ENCODE measurements around the gene EML2. TPM values are rescaled to one million over a fixed set of nuclear protein-coding genes. Genes with fewer than 3 reads are reported as not detected.
A peak's percentile ranks its signal among the peaks of the same experiment; 100 is the strongest.
"Not testable (repeated sequence)": the region's sequence is repeated elsewhere in the genome, so short reads cannot be mapped to it uniquely, and the experiment has no call there.

The EML2 gene
- total RNA-seq: 10 to 100 TPM; 21.7 to 34.8 TPM

GRCh38 chr19:45638930-45639729 lies at the start of gene EML2:
Gene EML2, minus strand, starts transcription at chr19:45639397. Its CDS starts 21 bp downstream, at chr19:45639376.
- H3K27ac ChIP-seq: peak within 1 kb of the TSS in 1 of 2 donors; percentile 37
- TF ChIP-seq CTCF (IDR thresholded peaks at IDR 0.05): no peak
- peak within 1 kb of the TSS; percentile 86 for H3K4me3 ChIP-seq
- DNase-seq (ENCODE audit: low spot score): no peak
- ATAC-seq (ENCODE audit: insufficient number of reproducible peaks, low FRiP score, low read depth): no peak
- no peaks in the 10 kb centered on the region for H3K27me3 ChIP-seq (replicated peaks; ENCODE audit: insufficient read depth)
- H3K36me3 ChIP-seq: no peaks in the 10 kb centered on the region
- no peaks in the 10 kb centered on the region for H3K9me3 ChIP-seq
- peaks cover 10 to 65% of the 10 kb centered on the region in 2 donors for H3K4me1 ChIP-seq (ENCODE audit: control insufficient read depth in 1 of 2, low read depth in 2 of 2)

GRCh38 chr19:45687599-45687998 lies 48.4 kb upstream of the EML2 start:
- DNase-seq (ENCODE audit: low spot score): no peak
- H3K4me1 ChIP-seq (ENCODE audit: control insufficient read depth in 1 of 2, low read depth in 2 of 2): peaks cover 6 to 10% of the 10 kb centered on the region in 2 donors
- no peak overlapping the region for H3K27ac ChIP-seq
- ATAC-seq (ENCODE audit: insufficient number of reproducible peaks, low FRiP score, low read depth): no peak
- H3K4me3 ChIP-seq: no peak overlapping the region
- H3K27me3 ChIP-seq (replicated peaks; ENCODE audit: insufficient read depth): no peaks in the 10 kb centered on the region
- TF ChIP-seq CTCF (IDR thresholded peaks at IDR 0.05): no peak
- no peaks in the 10 kb centered on the region for H3K9me3 ChIP-seq
- peaks cover 29% of the 10 kb centered on the region for H3K36me3 ChIP-seq

GRCh38 chr19:45685045-45685444 lies 45.8 kb upstream of the EML2 start:
- not testable (repeated sequence) for H3K4me1 ChIP-seq (ENCODE audit: control insufficient read depth in 1 of 2, low read depth in 2 of 2); H3K27ac ChIP-seq; H3K9me3 ChIP-seq; H3K4me3 ChIP-seq; ATAC-seq (ENCODE audit: insufficient number of reproducible peaks, low FRiP score, low read depth); H3K27me3 ChIP-seq (replicated peaks; ENCODE audit: insufficient read depth); DNase-seq (ENCODE audit: low spot score)
- H3K36me3 ChIP-seq: peaks cover 29% of the 10 kb centered on the region

- no peak for TF ChIP-seq CTCF (IDR thresholded peaks at IDR 0.05)
- ATAC-seq (ENCODE audit: insufficient number of reproducible peaks, low FRiP score, low read depth): no peak
- Histone ChIP-seq H3K9me3 (no peaks in the 10 kb centered on the region), H3K36me3 (peaks cover 17% of the 10 kb centered on the region), H3K4me1 (ENCODE audit: control insufficient read depth in 1 of 2, low read depth in 2 of 2) (peaks cover 0 to 13% of the 10 kb centered on the region in 2 donors), H3K27ac (no peak overlapping the region), H3K27me3 (replicated peaks; ENCODE audit: insufficient read depth) (peaks cover 11% of the 10 kb centered on the region), H3K4me3 (no peak overlapping the region)
- no peak for DNase-seq (ENCODE audit: low spot score)
Measured at GRCh38 chr19:45682908-45683307, 43.7 kb upstream of the EML2 start.

- peak overlapping the region; percentile 67 to 69 for H3K27ac ChIP-seq
- ATAC-seq (ENCODE audit: insufficient number of reproducible peaks, low FRiP score, low read depth) (no peak), DNase-seq (ENCODE audit: low spot score) (no peak)
- H3K9me3 ChIP-seq: no peaks in the 10 kb centered on the region
- H3K4me3 ChIP-seq: peak overlapping the region; percentile 69
- H3K27me3 ChIP-seq (replicated peaks; ENCODE audit: insufficient read depth): peaks cover 11% of the 10 kb centered on the region
- TF ChIP-seq CTCF (IDR thresholded peaks at IDR 0.05): no peak
- peaks cover 9% of the 10 kb centered on the region for H3K36me3 ChIP-seq
- H3K4me1 ChIP-seq (ENCODE audit: control insufficient read depth in 1 of 2, low read depth in 2 of 2): peaks cover under 1 to 18% of the 10 kb centered on the region in 2 donors
Measured at GRCh38 chr19:45682117-45682516, 42.9 kb upstream of the EML2 start.
